Muscle layer of colon (tissue), 2 donors: ENCODE results near the gene MOB3C.
A peak's percentile ranks its signal among the peaks of the same experiment; 100 is the strongest.
"Not testable (repeated sequence)": the region's sequence is repeated elsewhere in the genome, so short reads cannot be mapped to it uniquely, and the experiment has no call there.

Source experiments
- H3K27ac ChIP-seq: one replicate; pipeline ENCODE4 v1.7.0; 2013; ENCODE audit warnings: low read depth, mild to moderate bottlenecking, low read length, moderate library complexity
- H3K27me3 ChIP-seq, 2 donors: one replicate each; pipeline ENCODE4 v1.7.0; 2013; ENCODE audit warnings: low read length in 2 of 2, mild to moderate bottlenecking in 2 of 2; ENCODE audit not compliant: insufficient read depth in 2 of 2, control insufficient read depth in 1 of 2
- H3K36me3 ChIP-seq: one replicate; pipeline ENCODE4 v1.7.0; 2013; ENCODE audit warnings: mild to moderate bottlenecking, low read length; ENCODE audit not compliant: insufficient read depth
- H3K4me1 ChIP-seq: one replicate; pipeline ENCODE4 v1.7.0; 2013; ENCODE audit warnings: mild to moderate bottlenecking, low read length; ENCODE audit not compliant: insufficient read depth
- H3K4me3 ChIP-seq, 2 donors: one replicate each; pipeline ENCODE4 v1.7.0; 2013; ENCODE audit warnings: low read length in 2 of 2, low read depth in 1 of 2, mild to moderate bottlenecking in 1 of 2, moderate library complexity in 1 of 2
- H3K9ac ChIP-seq: one replicate; pipeline ENCODE4 v1.7.0; 2013; ENCODE audit warnings: low read length
- H3K9me3 ChIP-seq: one replicate; pipeline ENCODE4 v1.7.0; 2013; ENCODE audit warnings: mild to moderate bottlenecking, low read length
- donor health status: abdominal sarcoma.
- donor health status: Adenocarcinoma of cecum.

The MOB3C gene

DNA sequence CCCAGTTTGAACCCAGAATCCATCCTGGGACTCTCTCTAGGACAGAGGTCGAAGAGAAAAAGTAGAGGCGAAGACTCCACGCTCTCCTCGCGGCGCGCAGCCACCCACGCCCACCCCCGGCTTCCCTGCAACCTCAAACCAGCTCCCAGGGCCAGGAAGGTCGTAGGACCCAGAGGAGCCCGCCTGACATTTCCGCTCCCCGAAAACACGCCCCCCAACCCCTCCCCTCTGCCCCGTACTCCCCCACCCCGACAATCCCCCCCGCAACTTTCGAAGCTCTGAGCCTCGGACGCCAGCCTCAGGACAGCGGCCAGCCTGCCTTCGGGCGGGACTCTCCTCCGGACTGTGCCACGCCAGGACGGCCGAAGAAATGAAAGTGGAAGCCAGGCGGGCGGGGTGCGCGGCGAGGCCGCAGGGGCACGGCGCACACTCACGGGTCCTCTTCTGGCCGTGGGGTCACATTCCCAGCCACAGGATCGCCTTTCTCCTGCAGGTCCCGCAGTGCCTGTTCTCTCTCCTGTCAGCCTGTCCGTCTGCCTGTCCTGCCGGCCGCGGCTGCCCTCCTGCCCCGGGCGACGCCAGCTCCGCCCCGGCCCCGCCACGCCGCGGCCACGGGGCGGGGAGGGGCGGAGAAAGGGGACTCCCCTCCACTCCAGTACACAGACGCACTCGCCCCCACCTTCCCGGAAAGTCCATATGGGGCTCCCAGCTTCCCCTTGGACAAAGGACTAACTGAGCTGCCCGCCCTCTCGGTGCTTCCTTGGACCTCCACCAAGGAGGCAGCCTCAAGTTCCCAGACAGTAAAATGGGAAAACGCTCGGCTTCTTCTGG lies at the start of gene MOB3C:
Gene MOB3C (minus strand): TSS at position 535 of the 831 bp plus-strand sequence. CDS start 3,490 bp downstream, outside the sequence.
- Histone ChIP-seq H3K4me3 (peak within 1 kb of the TSS; percentile 86 to 93), H3K4me1 (peaks cover 51% of the 10 kb centered on the region), H3K27me3 (no peaks in the 10 kb centered on the region), H3K9ac (peak within 1 kb of the TSS; percentile 96), H3K36me3 (no peaks in the 10 kb centered on the region), H3K9me3 (no peaks in the 10 kb centered on the region), H3K27ac (peak within 1 kb of the TSS; percentile 95)

DNA sequence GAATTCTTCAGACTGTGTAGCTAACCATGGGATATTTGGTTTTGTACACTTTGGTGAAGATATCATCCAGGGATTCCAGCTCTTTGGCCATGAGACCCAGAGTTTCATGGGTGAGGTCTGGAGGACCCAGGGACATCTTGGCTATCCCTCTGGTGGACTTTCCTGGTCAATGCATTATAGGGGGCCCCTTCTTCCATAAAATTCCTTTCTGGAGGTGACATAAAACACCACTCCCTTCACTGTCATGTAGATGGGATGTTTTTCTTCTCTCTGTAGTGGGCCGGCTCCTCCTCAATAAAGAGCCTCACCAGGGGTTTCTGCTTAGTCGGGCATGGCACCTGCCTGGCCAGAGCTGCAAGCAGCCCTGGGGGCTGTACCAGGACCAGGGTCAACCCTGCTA lies 49.4 kb upstream of the MOB3C start:
- no peak overlapping the region for H3K4me3 ChIP-seq
- no peak overlapping the region for H3K27ac ChIP-seq
- H3K27me3 ChIP-seq = no peaks in the 10 kb centered on the region
- H3K36me3 ChIP-seq = peaks cover 18% of the 10 kb centered on the region
- H3K9ac ChIP-seq = no peak overlapping the region
- peaks cover 22% of the 10 kb centered on the region for H3K4me1 ChIP-seq
- no peaks in the 10 kb centered on the region for H3K9me3 ChIP-seq

GRCh38 chr1:46662919-46663318 lies 46.3 kb upstream of the MOB3C start:
- Histone ChIP-seq H3K4me1 (peaks cover 22% of the 10 kb centered on the region), H3K36me3 (peaks cover 30% of the 10 kb centered on the region)
- H3K4me3 ChIP-seq, H3K9me3 ChIP-seq, H3K27ac ChIP-seq, H3K9ac ChIP-seq, H3K27me3 ChIP-seq: not testable (repeated sequence)

GRCh38 chr1:46660116-46660515 lies 43.5 kb upstream of the MOB3C start:
- H3K4me3 ChIP-seq, H3K9ac ChIP-seq, H3K9me3 ChIP-seq, H3K27ac ChIP-seq, H3K27me3 ChIP-seq: not testable (repeated sequence)
- peaks cover 48% of the 10 kb centered on the region for H3K36me3 ChIP-seq
- peaks cover 17% of the 10 kb centered on the region for H3K4me1 ChIP-seq

DNA sequence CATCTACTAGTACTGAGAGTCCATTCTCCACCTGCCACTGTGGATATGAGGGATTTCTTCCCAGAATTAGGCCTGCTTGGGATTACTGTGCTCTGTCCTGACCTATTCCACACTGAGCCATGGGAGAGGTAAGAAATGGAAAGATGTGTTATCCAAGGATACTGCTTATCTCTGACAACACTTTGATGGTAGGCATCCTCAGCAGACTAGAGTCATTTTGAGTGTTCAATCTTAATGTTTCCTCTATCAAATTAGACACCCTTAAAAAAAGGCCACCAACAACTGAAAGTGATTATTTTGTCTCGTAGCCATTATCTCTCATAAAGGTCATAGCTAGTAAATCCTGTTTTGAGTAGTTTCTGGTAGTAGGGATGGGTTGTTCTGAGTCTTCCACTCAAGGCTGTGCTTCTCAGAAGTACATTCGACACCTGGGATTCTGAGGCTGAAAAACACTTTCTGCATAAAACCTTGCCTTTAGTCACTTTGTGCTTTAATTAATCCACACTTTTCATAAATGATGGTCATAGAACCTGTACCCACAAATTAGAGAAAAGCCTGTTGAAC lies 42.8 kb upstream of the MOB3C start:
- H3K9ac ChIP-seq = no peak overlapping the region
- peaks cover 17% of the 10 kb centered on the region for H3K4me1 ChIP-seq
- no peak overlapping the region for H3K27ac ChIP-seq
- H3K4me3 ChIP-seq = no peak overlapping the region
- peaks cover 41% of the 10 kb centered on the region for H3K36me3 ChIP-seq
- H3K9me3 ChIP-seq = no peaks in the 10 kb centered on the region
- no peaks in the 10 kb centered on the region for H3K27me3 ChIP-seq

- Histone ChIP-seq H3K36me3 (peaks cover 32% of the 10 kb centered on the region), H3K9me3 (no peaks in the 10 kb centered on the region), H3K27ac (no peak overlapping the region), H3K9ac (no peak overlapping the region), H3K4me1 (peaks cover 28% of the 10 kb centered on the region), H3K4me3 (no peak overlapping the region), H3K27me3 (no peaks in the 10 kb centered on the region)
Measured at GRCh38 chr1:46657775-46658174, 41.2 kb upstream of the MOB3C start.

DNA sequence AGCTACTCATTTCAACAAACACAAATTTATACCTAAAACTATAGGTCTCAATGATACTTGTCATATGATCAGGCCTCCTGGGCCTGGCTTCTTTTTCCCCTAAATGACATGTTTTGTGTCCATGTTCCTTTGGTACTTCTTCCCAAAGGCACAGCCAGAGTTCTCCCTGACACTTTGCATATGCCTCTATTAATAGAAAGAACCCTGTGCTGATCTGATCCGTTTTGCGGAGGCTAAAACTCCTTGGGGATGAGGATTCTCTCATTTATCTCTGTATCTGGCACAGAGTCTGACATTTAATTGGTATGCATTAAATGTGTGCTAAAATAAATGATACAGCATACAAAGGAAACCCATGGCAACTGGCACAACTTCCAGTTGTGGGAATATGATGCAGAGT lies 40.0 kb upstream of the MOB3C start:
- Histone ChIP-seq H3K9me3 (no peaks in the 10 kb centered on the region), H3K4me1 (peaks cover 29% of the 10 kb centered on the region), H3K36me3 (peaks cover 36% of the 10 kb centered on the region), H3K27me3 (no peaks in the 10 kb centered on the region), H3K9ac (no peak overlapping the region), H3K4me3 (no peak overlapping the region), H3K27ac (peak overlapping the region; percentile 24)

DNA sequence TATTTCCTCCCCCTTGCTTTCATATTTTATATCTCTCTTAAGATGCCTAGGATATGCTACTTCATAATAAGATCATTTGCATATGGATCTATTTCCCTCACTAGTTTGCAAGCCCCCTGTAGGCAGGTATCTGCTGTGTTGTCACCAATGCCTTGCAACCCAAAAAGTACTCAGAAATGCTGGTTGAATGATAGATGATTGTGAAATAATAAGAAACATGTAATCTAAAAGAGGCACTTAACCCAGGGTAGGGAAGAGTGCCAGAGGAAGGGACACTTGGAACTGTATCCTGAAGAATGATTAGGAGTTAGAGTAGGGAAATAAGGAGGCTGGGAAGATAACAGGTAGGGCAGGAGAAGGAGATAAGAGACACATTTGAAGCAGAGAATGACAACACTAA lies 39.2 kb upstream of the MOB3C start:
- Histone ChIP-seq H3K9me3 (no peaks in the 10 kb centered on the region), H3K9ac (no peak overlapping the region), H3K36me3 (peaks cover 36% of the 10 kb centered on the region), H3K27ac (no peak overlapping the region), H3K27me3 (no peaks in the 10 kb centered on the region), H3K4me3 (no peak overlapping the region), H3K4me1 (peaks cover 29% of the 10 kb centered on the region)

DNA sequence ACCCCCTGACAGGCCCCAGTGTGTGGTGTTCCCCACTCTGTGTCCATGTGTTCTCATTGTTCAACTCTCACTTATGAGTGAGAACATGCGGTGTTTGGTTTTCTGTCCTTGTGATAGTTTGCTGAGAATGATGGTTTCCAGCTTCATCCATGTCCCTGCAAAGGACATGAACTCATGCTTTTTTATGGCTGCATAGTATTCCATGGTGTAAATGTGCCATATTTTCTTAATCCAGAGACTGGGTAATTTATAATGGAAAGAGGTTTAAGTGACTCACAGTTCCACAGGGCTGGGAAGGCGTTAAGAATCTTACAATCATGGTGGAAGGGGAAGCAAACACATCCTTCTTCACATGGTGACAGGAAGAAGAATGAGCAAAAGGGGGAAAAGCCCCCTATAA lies 38.1 kb upstream of the MOB3C start:
- peaks cover 46% of the 10 kb centered on the region for H3K36me3 ChIP-seq
- H3K27me3 ChIP-seq, H3K27ac ChIP-seq, H3K9me3 ChIP-seq, H3K4me3 ChIP-seq, H3K9ac ChIP-seq: not testable (repeated sequence)
- peaks cover 29% of the 10 kb centered on the region for H3K4me1 ChIP-seq

GRCh38 chr1:46654012-46654411 lies 37.4 kb upstream of the MOB3C start:
- peaks cover 43% of the 10 kb centered on the region for H3K36me3 ChIP-seq
- H3K9me3 ChIP-seq = peaks cover 8% of the 10 kb centered on the region
- H3K9ac ChIP-seq = peak overlapping the region; percentile 13
- peak overlapping the region in 1 of 2 donors; percentile 46 for H3K4me3 ChIP-seq
- H3K27ac ChIP-seq = peak overlapping the region; percentile 16
- H3K27me3 ChIP-seq = no peaks in the 10 kb centered on the region
- H3K4me1 ChIP-seq = peaks cover 29% of the 10 kb centered on the region

- Histone ChIP-seq H3K9me3 (peaks cover 8% of the 10 kb centered on the region), H3K36me3 (peaks cover 42% of the 10 kb centered on the region), H3K4me1 (peaks cover 29% of the 10 kb centered on the region), H3K4me3 (peak overlapping the region; percentile 15 to 46), H3K27ac (peak overlapping the region; percentile 16), H3K27me3 (no peaks in the 10 kb centered on the region), H3K9ac (peak overlapping the region; percentile 13)
Measured at GRCh38 chr1:46653405-46653958, 36.9 kb upstream of the MOB3C start.
